Sigmoid colon (tissue), 7 donors: ENCODE data around the gene SLC8A1. TPM values are rescaled to one million over a fixed set of nuclear protein-coding genes. Genes with fewer than 3 reads are reported as not detected.

Experiments
- DNase-seq: peaks from one replicate; pipeline ENCODE4 v3.0.0-alpha.2; 2019
- H3K27ac ChIP-seq, 4 donors: fragments of 200-600 bp; sonication (generic); one replicate each; pipeline ENCODE4 v1.5.1; 2016 to 2019; ENCODE audit warnings: mild to moderate bottlenecking in 1 of 4
- H3K27me3 ChIP-seq, 3 donors: fragments of 200-600 bp; sonication (generic); one replicate each; pipeline ENCODE4 v1.5.1; 2019; ENCODE audit warnings: mild to moderate bottlenecking in 1 of 3
- H3K36me3 ChIP-seq, 4 donors: fragments of 200-600 bp; sonication (generic); one replicate each; pipeline ENCODE4 v1.5.1; 2016 to 2019
- H3K4me1 ChIP-seq, 4 donors: fragments of 200-600 bp; sonication (generic); one replicate each; pipeline ENCODE4 v1.5.1; 2017 to 2019
- H3K4me3 ChIP-seq, 4 donors: fragments of 200-600 bp; sonication (generic); one replicate each; pipeline ENCODE4 v1.5.1; 2017 to 2019; ENCODE audit warnings: mild to moderate bottlenecking in 2 of 4, moderate library complexity in 1 of 4
- H3K9me3 ChIP-seq, 4 donors: fragments of 200-600 bp in 3 of 4; sonication (generic) in 3 of 4; one replicate each; pipeline versions ENCODE4 v1.5.1 to v1.6.1; 2013 to 2019
- CTCF ChIP-seq, 4 experiments: fragments of 450-650 bp in 3 of 4; fragments of 200-600 bp in 1 of 4; IDR thresholded peaks; one replicate each; pipeline ENCODE4 v1.5.1; 2016 to 2019; ENCODE audit warnings: antibody characterized with exemption in 4 of 4, mild to moderate bottlenecking in 3 of 4, moderate library complexity in 2 of 4
- EP300 ChIP-seq, 4 donors: sonication (generic); formaldehyde crosslinking; IDR thresholded peaks; one replicate each; pipeline ENCODE4 v1.6.1; 2017; ENCODE audit warnings: antibody characterized with exemption in 4 of 4
- POLR2A ChIP-seq, 2 donors: fragments of 450-650 bp; IDR thresholded peaks; one replicate each; pipeline ENCODE4 v1.6.1; 2016; ENCODE audit warnings: antibody characterized with exemption in 2 of 2, mild to moderate bottlenecking in 2 of 2, moderate library complexity in 2 of 2
- POLR2AphosphoS5 ChIP-seq, 4 donors: sonication (generic); formaldehyde crosslinking; IDR thresholded peaks; one replicate each; pipeline ENCODE4 v1.6.1; 2017; ENCODE audit warnings: antibody characterized with exemption in 4 of 4
- WGBS, 2 donors: extraction: QIAGEN DNeasy Blood & Tissue Kit; methylation state at CpG; one replicate each; pipeline ENCODE4 v1.1.7; 2013; 5-methylcytosine and 5-hydroxymethylcytosine counted together
- intact Hi-C: fragments of 100-400 bp; cut with DNase I; formaldehyde crosslinking; loops from one replicate; pipeline ENCODE4 v1.15.1; 2023
- polyA plus RNA-seq, 3 donors: library from polyadenylated mRNA; stranded (reverse); fragments of 200-250 nt; gene quantifications; one replicate each; pipeline ENCODE4 v1.2.3, GENCODE V29; 2013
- total RNA-seq, 4 donors: library from RNA; depleted of rRNA; stranded (reverse); fragments of >200 nt; gene quantifications; one replicate each; pipeline ENCODE4 v1.1.0, GENCODE V29; 2016
- donor health status: healthy with polysubstance abuse.
- donor health status: Bipolar disorder and iron deficiency.
- donor health status: healthy.

Gene SLC8A1
- total and polyA plus RNA-seq, 7 donors: 0.60 to 337 (median 229) TPM

- intact Hi-C loops: no loop called here
- H3K4me3 ChIP-seq: no peak overlapping the region
- TF ChIP-seq CTCF (IDR thresholded peaks at IDR 0.05): no peak
- no peak for TF ChIP-seq EP300 (IDR thresholded peaks at IDR 0.05)
- TF ChIP-seq POLR2A (IDR thresholded peaks at IDR 0.05): no peak
- TF ChIP-seq POLR2AphosphoS5 (IDR thresholded peaks at IDR 0.05): no peak
- peaks cover 0 to 49% (median 32%) of the 10 kb centered on the region in 4 donors for H3K4me1 ChIP-seq
- no peak for DNase-seq
- WGBS, 2 donors: 92 to 94% methylated on average over 3 of the region's 3 CpGs
- peak overlapping the region in 1 of 4 donors; percentile 13 for H3K27ac ChIP-seq
- no peaks in the 10 kb centered on the region for H3K36me3 ChIP-seq
- H3K9me3 ChIP-seq: no peaks in the 10 kb centered on the region
- no peaks in the 10 kb centered on the region for H3K27me3 ChIP-seq
Observed at GRCh38 chr2:40100676-40101075, 351.2 kb downstream of the SLC8A1 start.

- WGBS, 2 donors: 89 to 92% methylated on average over 9 of the region's 9 CpGs
- Histone ChIP-seq H3K4me3 (no peak overlapping the region), H3K9me3 (no peaks in the 10 kb centered on the region), H3K27ac (no peak overlapping the region), H3K36me3 (no peaks in the 10 kb centered on the region), H3K4me1 (peaks cover 0 to 58% (median 41%) of the 10 kb centered on the region in 4 donors), H3K27me3 (no peaks in the 10 kb centered on the region)
- DNase-seq: no peak
- intact Hi-C loops: no loop called here
- TF ChIP-seq POLR2A (IDR thresholded peaks at IDR 0.05) (no peak), EP300 (IDR thresholded peaks at IDR 0.05) (no peak), CTCF (IDR thresholded peaks at IDR 0.05) (no peak), POLR2AphosphoS5 (IDR thresholded peaks at IDR 0.05) (no peak)
Observed at GRCh38 chr2:40098786-40099470, 353.0 kb downstream of the SLC8A1 start.

- no peaks in the 10 kb centered on the region for H3K36me3 ChIP-seq
- H3K9me3 ChIP-seq: no peaks in the 10 kb centered on the region
- TF ChIP-seq POLR2AphosphoS5 (IDR thresholded peaks at IDR 0.05): no peak
- no peak for TF ChIP-seq CTCF (IDR thresholded peaks at IDR 0.05)
- TF ChIP-seq EP300 (IDR thresholded peaks at IDR 0.05): no peak
- TF ChIP-seq POLR2A (IDR thresholded peaks at IDR 0.05): no peak
- peaks cover 0 to 58% (median 42%) of the 10 kb centered on the region in 4 donors for H3K4me1 ChIP-seq
- H3K27me3 ChIP-seq: no peaks in the 10 kb centered on the region
- 34 to 66% methylated on average over 2 of the region's 2 CpGs for WGBS, 2 donors
- H3K4me3 ChIP-seq: no peak overlapping the region
- intact Hi-C loops: no loop called here
- H3K27ac ChIP-seq: no peak overlapping the region
- no peak for DNase-seq
Observed at GRCh38 chr2:40097691-40098385, 354.1 kb downstream of the SLC8A1 start.

- intact Hi-C loops: no loop called here
- DNase-seq: no peak
- H3K36me3 ChIP-seq: no peaks in the 10 kb centered on the region
- H3K4me3 ChIP-seq: no peak overlapping the region
- H3K9me3 ChIP-seq: no peaks in the 10 kb centered on the region
- TF ChIP-seq CTCF (IDR thresholded peaks at IDR 0.05) (no peak), POLR2A (IDR thresholded peaks at IDR 0.05) (no peak), POLR2AphosphoS5 (IDR thresholded peaks at IDR 0.05) (no peak)
- peaks cover 0 to 46% (median 36%) of the 10 kb centered on the region in 4 donors for H3K4me1 ChIP-seq
- H3K27me3 ChIP-seq: no peaks in the 10 kb centered on the region
- no peak overlapping the region for H3K27ac ChIP-seq
Observed at GRCh38 chr2:40096360-40096759, 355.5 kb downstream of the SLC8A1 start.
